GM12864 (cell line): Measurements from ENCODE around the gene POU5F1.

Experiments used
- DNase-seq: peaks from one replicate; pipeline ENCODE4 v3.0.0-alpha.2; 2011; ENCODE audit warnings: low read depth
- H3K4me3 ChIP-seq: 2 replicates; pipeline ENCODE4 v1.5.1; 2011; ENCODE audit warnings: mild to moderate bottlenecking, low read depth, low read length, control low read depth
- TF ChIP-seq, protein P1 (sequence below): IDR thresholded peaks from 2 replicates; pipeline ENCODE4 v1.5.1; 2011; ENCODE audit warnings: low read depth, mild to moderate bottlenecking, moderate library complexity, low read length, control low read depth, inconsistent platforms; ENCODE audit errors: missing control alignments

The POU5F1 gene

DNA sequence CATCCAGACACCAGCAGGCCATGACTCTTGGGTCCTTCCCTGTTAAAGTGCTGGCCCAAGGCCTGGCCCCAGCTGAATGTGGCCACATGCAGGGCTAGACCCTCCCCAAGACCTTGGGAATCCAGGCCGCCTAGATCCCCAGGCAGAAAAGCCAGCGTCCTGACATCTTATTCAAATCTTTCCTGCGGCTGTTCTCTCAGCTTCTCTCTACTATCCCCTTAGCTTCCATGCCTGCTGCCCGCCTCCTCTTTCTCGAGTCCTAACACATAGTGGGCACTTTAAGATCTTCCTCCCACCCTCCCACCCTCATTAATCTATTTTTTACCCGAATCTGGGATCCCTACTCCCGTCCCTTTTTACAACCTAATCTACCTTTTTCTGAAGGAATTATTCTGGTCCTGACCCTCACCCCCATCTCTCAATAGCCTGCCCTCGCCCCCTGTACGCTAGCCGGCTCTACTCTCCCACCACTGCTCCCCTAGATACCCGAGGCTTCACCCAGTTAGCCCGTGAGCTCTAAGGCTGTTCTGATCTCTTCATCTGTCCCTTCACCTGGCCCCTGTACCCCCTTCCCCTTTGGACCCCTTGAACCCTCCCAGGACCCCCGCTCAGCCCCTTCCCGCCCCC lies 12.9 kb downstream of the POU5F1 start, which contains the start of gene CCHCR1:
TSS of gene CCHCR1 (minus strand) at position 290 of the 627 bp plus-strand sequence. CDS start at position 88, 202 bp downstream.
- peak within 1 kb of the TSS; percentile 55 for H3K4me3 ChIP-seq
- DNase-seq: no peak

GRCh38 chr6:31156641-31157040 lies 13.8 kb downstream of the POU5F1 start:
- TF ChIP-seq, protein P1, sequence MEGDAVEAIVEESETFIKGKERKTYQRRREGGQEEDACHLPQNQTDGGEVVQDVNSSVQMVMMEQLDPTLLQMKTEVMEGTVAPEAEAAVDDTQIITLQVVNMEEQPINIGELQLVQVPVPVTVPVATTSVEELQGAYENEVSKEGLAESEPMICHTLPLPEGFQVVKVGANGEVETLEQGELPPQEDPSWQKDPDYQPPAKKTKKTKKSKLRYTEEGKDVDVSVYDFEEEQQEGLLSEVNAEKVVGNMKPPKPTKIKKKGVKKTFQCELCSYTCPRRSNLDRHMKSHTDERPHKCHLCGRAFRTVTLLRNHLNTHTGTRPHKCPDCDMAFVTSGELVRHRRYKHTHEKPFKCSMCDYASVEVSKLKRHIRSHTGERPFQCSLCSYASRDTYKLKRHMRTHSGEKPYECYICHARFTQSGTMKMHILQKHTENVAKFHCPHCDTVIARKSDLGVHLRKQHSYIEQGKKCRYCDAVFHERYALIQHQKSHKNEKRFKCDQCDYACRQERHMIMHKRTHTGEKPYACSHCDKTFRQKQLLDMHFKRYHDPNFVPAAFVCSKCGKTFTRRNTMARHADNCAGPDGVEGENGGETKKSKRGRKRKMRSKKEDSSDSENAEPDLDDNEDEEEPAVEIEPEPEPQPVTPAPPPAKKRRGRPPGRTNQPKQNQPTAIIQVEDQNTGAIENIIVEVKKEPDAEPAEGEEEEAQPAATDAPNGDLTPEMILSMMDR: no peak
- no peak for DNase-seq
- H3K4me3 ChIP-seq: no peak overlapping the region

More for the DNA sequence above, 12.9 kb downstream of the POU5F1 start, which contains the start of gene CCHCR1:
- TF ChIP-seq, protein P1: no peak

DNA sequence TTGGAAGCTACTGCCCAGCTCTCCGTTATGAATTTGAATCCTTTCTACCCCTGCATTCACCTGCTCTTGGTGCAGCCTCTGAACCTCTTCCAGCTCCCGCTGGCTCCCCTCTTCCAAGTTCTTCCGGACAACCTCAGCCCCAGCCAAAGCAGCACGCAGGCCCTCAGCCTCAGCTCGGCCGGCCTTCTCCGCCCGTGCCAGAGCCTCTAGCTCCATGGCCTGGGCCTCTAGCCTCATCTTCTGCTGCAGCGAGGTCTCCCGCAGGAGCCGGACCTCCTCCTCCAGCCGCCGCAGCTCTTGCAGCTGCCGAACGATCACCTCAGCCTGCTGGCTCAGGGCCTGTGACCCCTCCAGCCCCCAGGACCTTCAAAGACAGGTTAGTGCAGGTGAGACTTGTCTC lies 16.0 kb downstream of the POU5F1 start:
- no peak for DNase-seq
- TF ChIP-seq, protein P1: no peak
- H3K4me3 ChIP-seq: no peak overlapping the region

DNA sequence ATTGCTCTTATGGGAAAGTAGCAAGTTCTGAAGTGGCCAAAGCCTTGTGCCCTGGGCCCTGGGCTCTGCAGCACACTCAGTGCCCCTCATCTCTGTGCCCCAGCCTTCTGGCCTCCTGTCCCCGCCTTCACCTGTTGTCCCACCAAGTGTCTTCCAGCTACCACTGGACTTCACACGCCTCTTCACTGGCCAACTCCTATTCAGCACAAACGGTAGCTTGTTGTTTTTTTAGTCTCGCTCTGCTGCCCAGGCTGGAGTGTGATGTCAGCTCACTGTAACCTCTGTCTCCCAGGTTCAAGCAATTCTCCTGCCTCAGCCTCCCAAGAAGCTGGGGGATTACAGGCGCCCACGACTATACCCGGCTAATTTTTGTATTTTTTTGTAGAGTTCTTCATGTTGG lies 17.7 kb downstream of the POU5F1 start:
- H3K4me3 ChIP-seq: no peak overlapping the region
- DNase-seq: no peak
- TF ChIP-seq, protein P1: no peak

- no peak for DNase-seq
- TF ChIP-seq, protein P1: no peak
Measured at GRCh38 chr6:31149827-31150447, 20.5 kb downstream of the POU5F1 start.

DNA sequence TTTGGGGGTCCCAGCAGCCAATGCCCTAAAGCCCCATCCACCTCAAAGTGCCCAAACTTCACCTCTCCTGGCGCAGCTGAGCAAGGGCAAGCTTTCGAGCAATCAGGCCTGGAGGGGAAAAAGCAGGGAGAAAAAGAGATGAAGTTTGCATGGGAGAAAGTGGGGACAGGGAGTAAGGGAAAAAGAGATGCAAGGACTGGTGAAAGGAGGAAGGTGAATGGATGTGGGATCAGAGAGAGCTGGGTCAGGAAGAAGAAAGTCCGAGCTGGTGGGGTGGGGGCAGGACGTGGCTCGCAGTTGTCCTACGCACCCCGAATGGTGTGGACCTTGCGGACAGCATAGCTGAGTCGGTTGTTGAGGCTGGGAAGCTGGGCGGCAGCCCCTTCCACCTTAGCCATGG lies 25.1 kb downstream of the POU5F1 start:
- DNase-seq: no peak
- TF ChIP-seq, protein P1: no peak
- no peak overlapping the region for H3K4me3 ChIP-seq

More at GRCh38 chr6:31149827-31150447, 20.5 kb downstream of the POU5F1 start:
- H3K4me3 ChIP-seq: no peak overlapping the region
